SK-N-MC (cell line): ENCODE measurements around the gene ADAM33.

Source experiments
- DNase-seq: peaks from one replicate; pipeline ENCODE4 v3.0.0-alpha.2; 2011; ENCODE audit warnings: low read depth, low spot score
- H3K27ac ChIP-seq: fragments of 200-600 bp; sonication (generic); 2 replicates; pipeline ENCODE4 v1.5.1; 2016; ENCODE audit warnings: mixed run types
- H3K36me3 ChIP-seq: fragments of 200-600 bp; sonication (generic); 2 replicates; pipeline ENCODE4 v1.6.1; 2017; ENCODE audit warnings: antibody characterized with exemption, low read length, mixed read lengths; ENCODE audit not compliant: insufficient read depth
- H3K4me3 ChIP-seq: fragments of 200-600 bp; sonication (generic); 2 replicates; pipeline ENCODE4 v1.5.1; 2016
- H3K9ac ChIP-seq: fragments of 200-600 bp; sonication (generic); 2 replicates; pipeline ENCODE4 v1.8.0; 2017; ENCODE audit warnings: mixed run types, mixed read lengths; ENCODE audit not compliant: insufficient read length
- H3K9me3 ChIP-seq: fragments of 200-600 bp; sonication (generic); 2 replicates; pipeline ENCODE4 v1.6.1; 2017; ENCODE audit warnings: low read depth, mild to moderate bottlenecking, antibody characterized with exemption, low read length, moderate library complexity, mixed read lengths
- EZH2 ChIP-seq: fragments of 200-600 bp; sonication (generic); IDR thresholded peaks from one replicate; pipeline ENCODE4 v1.6.1; 2017; ENCODE audit warnings: antibody characterized with exemption
- FOXP2 ChIP-seq: optimal IDR thresholded peaks from 2 replicates; pipeline ENCODE3; 2011; ENCODE audit warnings: mild to moderate bottlenecking, moderate library complexity; ENCODE audit not compliant: insufficient read depth; ENCODE audit errors: extremely low read length, control extremely low read depth
- POLR2AphosphoS5 ChIP-seq: IDR thresholded peaks from 2 replicates; pipeline ENCODE4 v1.6.1; 2012; ENCODE audit warnings: mild to moderate bottlenecking, low read depth, low read length, borderline replicate concordance

The ADAM33 gene

GRCh38 chr20:3702611-3703391 lies 21.0 kb upstream of the ADAM33 start:
- no peaks in the 10 kb centered on the region for H3K9me3 ChIP-seq
- no peak overlapping the region for H3K9ac ChIP-seq
- no peak for TF ChIP-seq FOXP2
- no peak overlapping the region for H3K27ac ChIP-seq
- DNase-seq, result no peak
- no peak overlapping the region for H3K4me3 ChIP-seq
- no peaks in the 10 kb centered on the region for H3K36me3 ChIP-seq

GRCh38 chr20:3701061-3701998 lies 19.5 kb upstream of the ADAM33 start:
- DNase-seq, result no peak
- H3K27ac ChIP-seq, result no peak overlapping the region
- no peak overlapping the region for H3K9ac ChIP-seq
- H3K9me3 ChIP-seq, result no peaks in the 10 kb centered on the region
- no peak overlapping the region for H3K4me3 ChIP-seq
- no peaks in the 10 kb centered on the region for H3K36me3 ChIP-seq
- TF ChIP-seq POLR2AphosphoS5 (no peak), EZH2 (no peak), FOXP2 (no peak)

- no peak overlapping the region for H3K9ac ChIP-seq
- no peak overlapping the region for H3K27ac ChIP-seq
- H3K36me3 ChIP-seq, result no peaks in the 10 kb centered on the region
- H3K9me3 ChIP-seq, result no peaks in the 10 kb centered on the region
- DNase-seq, result no peak
- TF ChIP-seq POLR2AphosphoS5 (no peak), FOXP2 (no peak), EZH2 (no peak)
- H3K4me3 ChIP-seq, result no peak overlapping the region
Measured at GRCh38 chr20:3699037-3699436, 17.2 kb upstream of the ADAM33 start.

GRCh38 chr20:3698591-3699001 lies 16.8 kb upstream of the ADAM33 start:
- Histone ChIP-seq H3K36me3 (no peaks in the 10 kb centered on the region), H3K27ac (no peak overlapping the region), H3K4me3 (no peak overlapping the region), H3K9me3 (no peaks in the 10 kb centered on the region), H3K9ac (no peak overlapping the region)
- TF ChIP-seq EZH2, result no peak
- TF ChIP-seq POLR2AphosphoS5, result no peak
- TF ChIP-seq FOXP2, result no peak
- no peak for DNase-seq

- Histone ChIP-seq H3K27ac (no peak overlapping the region), H3K9ac (no peak overlapping the region), H3K9me3 (no peaks in the 10 kb centered on the region), H3K36me3 (no peaks in the 10 kb centered on the region), H3K4me3 (no peak overlapping the region)
- TF ChIP-seq EZH2, result no peak
- TF ChIP-seq POLR2AphosphoS5, result no peak
- no peak for TF ChIP-seq FOXP2
- no peak for DNase-seq
Measured at GRCh38 chr20:3697588-3698305, 15.9 kb upstream of the ADAM33 start.

- Histone ChIP-seq H3K4me3 (no peak overlapping the region), H3K36me3 (no peaks in the 10 kb centered on the region), H3K27ac (no peak overlapping the region), H3K9ac (no peak overlapping the region), H3K9me3 (no peaks in the 10 kb centered on the region)
- TF ChIP-seq FOXP2, result no peak
- no peak for TF ChIP-seq EZH2
- TF ChIP-seq POLR2AphosphoS5, result no peak
- DNase-seq, result no peak
Measured at GRCh38 chr20:3696745-3697587, 15.2 kb upstream of the ADAM33 start.

- H3K36me3 ChIP-seq, result no peaks in the 10 kb centered on the region
- H3K4me3 ChIP-seq, result no peak overlapping the region
Measured at GRCh38 chr20:3696200-3696599, 14.4 kb upstream of the ADAM33 start.

GRCh38 chr20:3694864-3695263 lies 13.1 kb upstream of the ADAM33 start:
- TF ChIP-seq EZH2, result no peak
- no peak for TF ChIP-seq FOXP2
- no peak for TF ChIP-seq POLR2AphosphoS5
- no peaks in the 10 kb centered on the region for H3K9me3 ChIP-seq

More at GRCh38 chr20:3696200-3696599, 14.4 kb upstream of the ADAM33 start:
- no peak overlapping the region for H3K9ac ChIP-seq
- no peak for TF ChIP-seq EZH2
- TF ChIP-seq POLR2AphosphoS5, result no peak
- no peak for DNase-seq
- H3K9me3 ChIP-seq, result no peaks in the 10 kb centered on the region
- no peak overlapping the region for H3K27ac ChIP-seq

More at GRCh38 chr20:3694864-3695263, 13.1 kb upstream of the ADAM33 start:
- DNase-seq, result no peak
- Histone ChIP-seq H3K9ac (no peak overlapping the region), H3K4me3 (no peak overlapping the region), H3K36me3 (no peaks in the 10 kb centered on the region), H3K27ac (no peak overlapping the region)
